ENCODE data around the gene ADGRF4. TPM values are rescaled to one million over a fixed set of nuclear protein-coding genes. Genes with fewer than 3 reads are reported as not detected.

Gene ADGRF4
- total RNA-seq, 1 donor from 2014 or later: not detected

- CTCF ChIA-PET: no interaction called here
- ATAC-seq (ENCODE audit: low read depth): no peak
- intact Hi-C loops (cut with micrococcal nuclease): no loop called here
These were observed 30.6 kb downstream of the ADGRF4 start for GRCh38 chr6:47729019-47729418.

GRCh38 chr6:47729457-47729856 is 31.1 kb downstream of the ADGRF4 start:
- no peak overlapping the region for H3K4me3 Mint-ChIP-seq
- ChIA-PET CTCF (no interaction called here), POLR2A (no interaction called here)
- no peak overlapping the region for H3K27ac Mint-ChIP-seq
- TF ChIP-seq CTCF (IDR thresholded peaks at IDR 0.05): no peak
- DNase-seq (no peak), ATAC-seq (ENCODE audit: low read depth) (no peak)
- no peaks in the 10 kb centered on the region for H3K4me1 Mint-ChIP-seq
- H3K9me3 Mint-ChIP-seq: no peaks in the 10 kb centered on the region
- no peaks in the 10 kb centered on the region for H3K36me3 Mint-ChIP-seq (ENCODE audit: low read depth)
- intact Hi-C loops (cut with micrococcal nuclease): no loop called here
- no peaks in the 10 kb centered on the region for H3K27me3 Mint-ChIP-seq

More at GRCh38 chr6:47729019-47729418, 30.6 kb downstream of the ADGRF4 start:
- no peak overlapping the region for H3K4me3 Mint-ChIP-seq
- no peaks in the 10 kb centered on the region for H3K9me3 Mint-ChIP-seq
- no peak overlapping the region for H3K27ac Mint-ChIP-seq
- no peaks in the 10 kb centered on the region for H3K4me1 Mint-ChIP-seq
- DNase-seq: no peak
- TF ChIP-seq CTCF (IDR thresholded peaks at IDR 0.05): no peak
- H3K27me3 Mint-ChIP-seq: no peaks in the 10 kb centered on the region
- POLR2A ChIA-PET: no interaction called here
- H3K36me3 Mint-ChIP-seq (ENCODE audit: low read depth): no peaks in the 10 kb centered on the region

- POLR2A ChIA-PET: no interaction called here
- H3K4me1 Mint-ChIP-seq: no peaks in the 10 kb centered on the region
- H3K27me3 Mint-ChIP-seq: peaks cover 2% of the 10 kb centered on the region
- DNase-seq: no peak
- intact Hi-C loops (cut with micrococcal nuclease): loop anchor here (1.0 kb wide), 2 partner anchors 103 to 320 kb away; no protein-coding TSS in a partner anchor
- CTCF ChIA-PET: interaction anchor here (0.8 to 2.5 kb wide), 7 partner anchors 9 to 326 kb away, joined by 3 to 20 read pairs (median 4); no protein-coding TSS in a partner anchor
- no peak overlapping the region for H3K27ac Mint-ChIP-seq
- no peaks in the 10 kb centered on the region for H3K36me3 Mint-ChIP-seq (ENCODE audit: low read depth)
- no peak for ATAC-seq (ENCODE audit: low read depth)
- H3K9me3 Mint-ChIP-seq: no peaks in the 10 kb centered on the region
- H3K4me3 Mint-ChIP-seq: no peak overlapping the region
- no peak for TF ChIP-seq CTCF (IDR thresholded peaks at IDR 0.05)
These were observed 35.6 kb downstream of the ADGRF4 start for GRCh38 chr6:47733879-47734558.

GRCh38 chr6:47734831-47735481 is 36.6 kb downstream of the ADGRF4 start:
- DNase-seq (no peak), ATAC-seq (ENCODE audit: low read depth) (no peak)
- POLR2A ChIA-PET: no interaction called here
- H3K27ac Mint-ChIP-seq: no peak overlapping the region
- H3K27me3 Mint-ChIP-seq: peaks cover 2% of the 10 kb centered on the region
- H3K4me1 Mint-ChIP-seq: no peaks in the 10 kb centered on the region
- H3K9me3 Mint-ChIP-seq: no peaks in the 10 kb centered on the region
- CTCF ChIA-PET: interaction anchor here (0.8 to 2.5 kb wide), 7 partner anchors 10 to 326 kb away, joined by 3 to 20 read pairs (median 4); no protein-coding TSS in a partner anchor
- H3K36me3 Mint-ChIP-seq (ENCODE audit: low read depth): no peaks in the 10 kb centered on the region
- no peak overlapping the region for H3K4me3 Mint-ChIP-seq
- TF ChIP-seq CTCF (IDR thresholded peaks at IDR 0.05): no peak
- intact Hi-C loops (cut with micrococcal nuclease): loop anchor here (1.0 kb wide), 2 partner anchors 104 to 321 kb away; no protein-coding TSS in a partner anchor

- no peaks in the 10 kb centered on the region for H3K9me3 Mint-ChIP-seq
- CTCF ChIA-PET: interaction anchor here (0.9 kb wide), 1 partner anchor 105 kb away, joined by 3 read pairs; no protein-coding TSS in a partner anchor
- H3K36me3 Mint-ChIP-seq (ENCODE audit: low read depth): no peaks in the 10 kb centered on the region
- H3K4me3 Mint-ChIP-seq: no peak overlapping the region
- TF ChIP-seq CTCF (IDR thresholded peaks at IDR 0.05): no peak
- DNase-seq (no peak), ATAC-seq (ENCODE audit: low read depth) (no peak)
- intact Hi-C loops (cut with micrococcal nuclease): no loop called here
- no peaks in the 10 kb centered on the region for H3K4me1 Mint-ChIP-seq
- POLR2A ChIA-PET: no interaction called here
- no peak overlapping the region for H3K27ac Mint-ChIP-seq
- H3K27me3 Mint-ChIP-seq: peaks cover 2% of the 10 kb centered on the region
These were observed 37.8 kb downstream of the ADGRF4 start for GRCh38 chr6:47736083-47736700.
